Activated T-helper 1 cell treated with Interleukin-2 at 50 U/mL for 16 hours (primary cell): ENCODE data around the gene FREM1.

Experiments used
- DNase-seq: peaks from one replicate; pipeline ENCODE4 v3.0.0-alpha.2; 2020; ENCODE audit warnings: low read depth

FREM1 gene

GRCh38 chr9:14814249-14814628 is 96.0 kb downstream of the FREM1 start:
- no peak for DNase-seq

DNA sequence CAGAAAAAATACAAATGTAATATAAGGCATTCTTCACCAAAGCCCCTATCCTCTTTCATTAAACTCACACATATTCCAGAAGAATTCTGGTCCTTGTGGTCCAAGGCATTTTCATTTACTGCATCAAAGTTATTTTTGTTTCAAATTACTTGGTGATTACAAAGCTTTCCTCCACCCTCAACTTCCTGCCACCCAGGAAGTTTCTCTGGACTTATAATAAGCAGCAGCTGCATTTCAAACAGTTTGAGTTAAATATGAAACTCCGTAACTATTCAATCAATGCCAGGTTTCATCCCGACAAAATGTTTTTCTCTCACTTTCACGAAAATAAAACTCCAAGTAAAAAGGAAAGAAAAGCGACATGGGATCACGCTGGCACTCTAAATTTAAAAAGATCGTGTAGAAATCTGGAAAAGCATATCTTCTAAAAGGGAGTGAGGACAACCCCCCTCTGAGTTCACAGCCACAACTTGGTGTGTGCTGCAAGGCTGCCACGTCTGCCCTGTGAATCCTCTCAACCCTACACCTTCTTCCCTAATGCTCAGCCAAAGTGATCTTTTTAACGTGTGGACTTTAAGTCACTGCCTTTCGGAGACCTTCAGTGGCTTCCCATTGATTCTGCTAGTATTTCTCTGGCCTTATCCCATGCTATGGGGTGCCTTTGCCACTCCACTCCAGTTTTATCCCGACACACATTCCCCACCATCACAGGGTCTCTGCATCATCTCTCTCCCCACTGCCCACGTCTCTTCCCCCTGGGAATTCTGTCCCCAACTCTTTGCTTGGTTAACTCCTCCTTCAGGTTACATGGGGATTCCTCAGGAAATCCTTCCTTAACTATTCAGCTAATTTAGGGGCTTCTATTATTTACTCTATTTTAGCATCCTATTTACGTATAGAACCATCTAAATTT is 96.6 kb downstream of the FREM1 start:
- no peak for DNase-seq

GRCh38 chr9:14812806-14813205 is 97.4 kb downstream of the FREM1 start:
- DNase-seq: no peak

- DNase-seq: no peak
Measured at GRCh38 chr9:14811844-14812243, 98.4 kb downstream of the FREM1 start.

DNA sequence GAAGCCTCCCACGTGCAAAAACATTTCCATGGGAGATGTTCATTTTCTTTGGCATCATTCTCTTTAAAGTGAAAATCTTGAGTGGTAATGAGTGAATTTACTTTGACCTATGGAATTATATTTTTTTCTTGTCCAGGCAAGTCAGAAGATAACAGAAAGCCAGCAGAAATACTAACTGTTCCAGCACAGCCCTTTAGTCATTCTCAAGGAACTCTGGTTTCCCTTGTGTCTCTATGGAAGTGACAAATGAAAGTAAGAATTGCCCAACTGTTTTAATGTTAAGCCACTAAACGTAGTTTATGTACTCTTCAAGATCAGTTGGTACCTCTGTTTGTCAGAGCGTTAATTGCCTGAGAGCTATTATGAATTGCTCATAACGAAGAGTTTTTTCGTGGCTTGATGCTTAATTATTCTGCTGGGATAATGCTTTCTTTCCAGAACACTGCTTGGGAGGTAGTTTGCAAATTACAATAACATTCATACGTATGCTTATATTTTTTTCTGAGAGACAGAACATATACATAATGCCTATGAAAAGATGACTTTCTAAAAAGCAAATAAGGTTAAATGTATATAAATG is 103.2 kb downstream of the FREM1 start:
- no peak for DNase-seq

GRCh38 chr9:14799030-14799429 is 111.2 kb downstream of the FREM1 start:
- DNase-seq: no peak

DNA sequence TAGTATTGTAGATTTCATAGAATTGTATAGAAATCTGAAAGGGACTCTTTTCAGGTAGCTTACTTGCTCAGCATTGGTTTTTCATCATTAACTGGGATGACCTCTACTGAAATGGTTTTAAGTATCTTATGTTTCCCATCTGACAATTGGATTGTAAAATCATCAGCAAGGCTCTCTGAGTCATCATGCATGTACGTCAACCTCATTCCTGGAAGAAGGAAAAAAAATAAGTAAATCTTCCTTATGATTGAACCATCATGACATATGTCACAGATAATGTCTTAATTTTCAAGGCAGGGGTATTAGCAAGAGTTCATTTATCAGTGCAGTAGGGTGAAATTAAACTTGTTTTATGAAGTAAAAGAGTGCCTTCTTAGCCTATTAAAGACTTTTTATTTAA is 112.8 kb downstream of the FREM1 start:
- no peak for DNase-seq

DNA sequence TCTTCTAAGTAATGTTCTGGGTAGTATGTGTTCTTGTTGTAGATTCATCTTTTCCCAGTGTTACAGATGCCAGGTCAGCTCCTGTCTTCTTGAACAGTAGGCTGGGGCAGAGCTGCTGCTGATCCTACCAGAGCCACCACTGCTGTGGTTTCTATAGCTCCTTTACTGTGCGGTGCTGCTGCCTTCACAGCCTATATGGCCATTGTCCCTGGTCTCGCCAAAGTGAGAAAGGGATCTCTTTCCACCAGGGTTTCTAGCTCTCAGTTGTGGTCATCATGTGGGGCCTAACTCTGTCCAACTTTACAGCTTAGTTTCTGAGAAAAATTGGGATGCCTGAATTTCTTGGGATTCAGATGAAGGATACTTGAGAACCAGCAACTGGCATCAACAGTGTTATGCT is 116.8 kb downstream of the FREM1 start:
- no peak for DNase-seq

GRCh38 chr9:14790628-14791027 is 119.6 kb downstream of the FREM1 start:
- DNase-seq: no peak

GRCh38 chr9:14788846-14789245 is 121.4 kb downstream of the FREM1 start:
- DNase-seq: no peak

- DNase-seq: no peak
Measured at GRCh38 chr9:14783358-14783757, 126.9 kb downstream of the FREM1 start.

DNA sequence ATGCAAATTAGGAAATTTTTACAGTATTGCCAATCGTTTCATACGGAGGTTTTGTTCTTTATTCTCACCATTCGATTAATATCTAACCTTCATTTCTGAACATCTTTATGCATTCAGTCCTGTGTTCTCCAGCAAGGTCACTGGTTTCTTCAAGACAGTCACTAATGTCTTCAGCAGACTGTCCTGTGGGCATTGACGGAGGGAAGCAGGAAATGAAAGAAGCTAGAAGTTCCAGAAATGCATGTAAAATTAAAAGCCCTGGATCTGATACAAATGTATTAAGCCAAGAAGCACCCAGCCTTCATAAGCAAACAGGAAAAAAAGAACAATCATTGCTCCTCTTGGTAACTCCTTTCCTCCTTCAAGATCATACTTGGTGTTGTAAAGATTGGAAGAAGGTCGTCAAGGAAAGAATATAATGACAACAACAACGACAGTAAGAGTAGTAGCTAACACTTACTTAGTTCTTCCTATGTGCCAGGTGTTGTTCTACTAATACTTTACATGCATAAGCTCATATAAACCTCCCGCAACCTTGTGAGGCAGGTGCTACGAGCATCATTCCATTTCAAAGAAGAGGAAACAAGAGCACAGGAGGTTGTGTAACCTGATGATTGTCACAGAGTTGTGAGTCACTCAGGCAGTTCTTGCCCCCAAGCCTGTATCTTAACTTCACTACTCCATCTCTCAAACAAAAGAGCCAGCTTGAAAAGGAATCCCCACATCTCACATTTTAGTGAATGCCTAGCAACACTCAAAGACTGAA is 127.8 kb downstream of the FREM1 start:
- DNase-seq: no peak

GRCh38 chr9:14780693-14781092 is 129.5 kb downstream of the FREM1 start:
- DNase-seq: no peak

- no peak for DNase-seq
Measured at GRCh38 chr9:14780251-14780650, 130.0 kb downstream of the FREM1 start.

- DNase-seq: no peak
Measured at GRCh38 chr9:14779566-14780022, 130.6 kb downstream of the FREM1 start.

- no peak for DNase-seq
Measured at GRCh38 chr9:14778565-14778964, 131.7 kb downstream of the FREM1 start.

DNA sequence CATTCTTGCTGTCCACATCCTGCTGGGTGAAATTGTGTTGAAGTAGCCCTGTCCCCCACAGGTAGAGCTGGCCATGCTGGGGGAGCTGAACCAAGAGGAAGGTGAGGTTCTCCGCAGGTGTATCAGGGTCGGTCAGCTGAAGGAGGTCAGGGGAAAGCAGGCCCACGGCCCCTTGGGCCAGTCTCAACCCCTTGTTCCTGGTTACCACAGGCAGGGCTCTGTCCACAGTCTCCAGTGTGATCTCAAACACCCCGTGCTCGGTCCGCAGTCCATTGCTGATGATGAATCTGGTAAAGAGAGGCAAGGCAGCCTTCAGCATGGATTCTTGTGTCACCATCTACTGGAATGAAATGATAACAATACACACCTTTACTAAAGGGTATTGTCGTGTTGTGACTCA is 134.3 kb downstream of the FREM1 start:
- DNase-seq: no peak

DNA sequence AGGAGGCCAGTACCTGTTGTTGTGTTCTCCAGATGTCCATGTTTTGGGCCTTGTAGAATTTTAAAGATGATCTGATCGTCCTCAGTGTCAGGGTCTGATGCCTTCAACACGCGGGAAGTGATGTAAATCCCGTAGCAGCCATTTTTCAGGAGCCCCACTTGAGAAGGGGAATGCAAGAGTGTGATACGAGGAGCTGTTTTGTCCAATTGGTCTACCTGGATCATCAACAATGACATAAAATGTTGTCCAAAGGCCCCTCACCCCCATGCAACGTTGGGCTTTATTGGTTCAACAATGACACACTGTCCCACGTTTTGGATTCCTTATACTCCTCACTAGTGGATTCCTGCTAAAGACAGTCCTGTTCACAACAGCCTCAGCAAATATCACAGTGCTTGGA is 139.6 kb downstream of the FREM1 start:
- DNase-seq: no peak

- DNase-seq: no peak
Measured at GRCh38 chr9:14769230-14769571, 141.0 kb downstream of the FREM1 start.

- no peak for DNase-seq
Measured at GRCh38 chr9:14768405-14769229, 141.6 kb downstream of the FREM1 start.

DNA sequence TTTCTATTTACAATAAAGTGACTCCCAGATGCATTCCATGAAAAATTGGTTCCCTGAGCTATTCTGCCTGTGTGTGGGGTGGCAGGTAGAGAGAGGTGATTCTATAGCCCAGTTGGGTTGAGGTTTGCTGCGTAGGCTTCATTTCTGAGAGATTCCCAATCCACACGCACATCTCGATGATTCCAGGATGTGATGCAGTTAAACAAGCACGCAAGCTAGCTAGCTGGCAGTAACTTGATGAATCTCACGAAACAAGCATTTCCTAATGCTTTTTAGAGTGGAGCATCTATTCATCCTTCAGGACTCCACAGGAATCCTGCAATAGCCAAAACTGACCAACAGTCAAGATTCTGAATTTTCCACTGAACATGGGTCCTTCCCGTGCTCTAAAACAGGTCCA is 143.9 kb downstream of the FREM1 start:
- DNase-seq: no peak

DNA sequence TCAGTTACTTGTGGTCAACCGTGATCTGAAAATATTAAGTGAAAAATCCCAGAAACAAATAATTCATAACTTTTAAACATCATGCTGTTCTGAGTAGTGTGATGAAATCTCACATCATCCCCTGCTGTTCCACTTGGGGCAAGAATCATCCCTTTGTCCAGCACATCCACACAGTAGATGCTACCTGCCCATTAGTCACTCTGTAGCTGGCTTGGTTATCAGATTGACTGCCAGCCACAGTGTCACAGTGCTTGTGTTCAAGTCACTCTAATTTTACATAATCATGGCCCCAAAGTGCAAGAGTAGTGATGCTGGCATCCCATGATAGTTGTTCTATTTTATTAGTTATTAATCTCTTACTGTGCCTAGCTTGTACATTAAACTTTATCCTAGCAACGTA is 148.6 kb downstream of the FREM1 start:
- no peak for DNase-seq
